Body of pancreas (tissue), 4 donors: Measurements from ENCODE around the gene SEC31B. TPM values are rescaled to one million over a fixed set of nuclear protein-coding genes. Genes with fewer than 3 reads are reported as not detected.

Source experiments
- ATAC-seq: fragments of 150-250 bp; one replicate; pipeline ENCODE4 v1.9.1; 2016
- DNase-seq, 4 donors: peaks; one replicate each; pipeline ENCODE4 v3.0.0-alpha.2; 2019
- H3K27ac ChIP-seq, 4 donors: fragments of 200-600 bp; sonication (generic); 1 replicate in 3 of 4; 2 replicates in 1 of 4; pipeline versions ENCODE4 v1.5.1 to v1.6.1; 2016 to 2019; ENCODE audit warnings: mild to moderate bottlenecking in 1 of 4, mixed read lengths in 1 of 4, moderate library complexity in 1 of 4
- H3K27me3 ChIP-seq, 2 donors: fragments of 200-600 bp; sonication (generic); one replicate each; pipeline ENCODE4 v1.6.0; 2016; ENCODE audit warnings: mild to moderate bottlenecking in 1 of 2
- H3K36me3 ChIP-seq, 2 donors: fragments of 200-600 bp; sonication (generic); replicated peaks in 1 of 2; 2 replicates each; pipeline ENCODE4 v1.5.1; 2016; ENCODE audit warnings: low read depth in 2 of 2; ENCODE audit not compliant: insufficient read depth in 1 of 2
- H3K4me1 ChIP-seq: fragments of 200-600 bp; sonication (generic); one replicate; pipeline ENCODE4 v1.6.0; 2016
- H3K4me3 ChIP-seq, 2 donors: fragments of 200-600 bp; sonication (generic); 1 replicate in 1 of 2; 2 replicates in 1 of 2; pipeline ENCODE4 v1.5.1; 2016 to 2019
- H3K9me3 ChIP-seq, 3 donors: fragments of 200-600 bp; sonication (generic); 1 replicate in 2 of 3; 2 replicates in 1 of 3; pipeline ENCODE4 v1.5.1; 2016
- CTCF ChIP-seq, 7 experiments: fragments of 450-650 bp in 4 of 7; fragments of 200-600 bp in 3 of 7; sonication (generic) in 3 of 7; IDR thresholded peaks; one replicate each; pipeline ENCODE4 v1.5.1; 2016 to 2019; ENCODE audit warnings: antibody characterized with exemption in 7 of 7
- POLR2A ChIP-seq, 3 donors: fragments of 450-650 bp; IDR thresholded peaks; one replicate each; pipeline ENCODE4 v1.6.1; 2016; ENCODE audit warnings: antibody characterized with exemption in 3 of 3, mild to moderate bottlenecking in 2 of 3
- WGBS, 2 donors: methylation state at CpG; one replicate each; pipeline ENCODE4 v1.1.5; 2017; 5-methylcytosine and 5-hydroxymethylcytosine counted together
- intact Hi-C: fragments of 100-400 bp; cut with DNase I; formaldehyde crosslinking; loops from one replicate; pipeline ENCODE4 v1.15.1; 2023
- total RNA-seq, 2 donors: library from RNA; depleted of rRNA; stranded (reverse); fragments of >200 nt; gene quantifications; one replicate each; pipeline ENCODE4 v1.1.0, GENCODE V29; 2016

Gene SEC31B
- total RNA-seq, 2 donors from 2014 or later = 4.3 to 6.5 TPM

GRCh38 chr10:100498059-100498458 lies 21.6 kb downstream of the SEC31B start:
- Histone ChIP-seq H3K4me3 (no peak overlapping the region), H3K27me3 (no peaks in the 10 kb centered on the region), H3K36me3 (peaks cover 0 to 1% of the 10 kb centered on the region in 2 donors), H3K4me1 (no peaks in the 10 kb centered on the region), H3K27ac (no peak overlapping the region), H3K9me3 (no peaks in the 10 kb centered on the region)
- WGBS, 2 donors = 94 to 97% methylated on average over 4 of the region's 4 CpGs
- intact Hi-C loops = no loop called here
- DNase-seq (no peak), ATAC-seq (no peak)
- no peak for TF ChIP-seq POLR2A (IDR thresholded peaks at IDR 0.05)
- TF ChIP-seq CTCF (IDR thresholded peaks at IDR 0.05) = no peak

GRCh38 chr10:100496567-100496966 lies 23.1 kb downstream of the SEC31B start:
- ATAC-seq = no peak
- peaks cover 0 to 1% of the 10 kb centered on the region in 2 donors for H3K36me3 ChIP-seq
- no peaks in the 10 kb centered on the region for H3K9me3 ChIP-seq
- no peak overlapping the region for H3K27ac ChIP-seq
- no peak for DNase-seq
- H3K27me3 ChIP-seq = no peaks in the 10 kb centered on the region
- intact Hi-C loops = no loop called here
- no peaks in the 10 kb centered on the region for H3K4me1 ChIP-seq
- no peak overlapping the region for H3K4me3 ChIP-seq
- WGBS, 2 donors = 84 to 85% methylated on average over 2 of the region's 2 CpGs
- no peak for TF ChIP-seq POLR2A (IDR thresholded peaks at IDR 0.05)
- no peak for TF ChIP-seq CTCF (IDR thresholded peaks at IDR 0.05)

GRCh38 chr10:100490531-100490930 lies 29.1 kb downstream of the SEC31B start:
- Histone ChIP-seq H3K36me3 (no peaks in the 10 kb centered on the region), H3K4me3 (no peak overlapping the region), H3K9me3 (no peaks in the 10 kb centered on the region), H3K27ac (no peak overlapping the region), H3K4me1 (no peaks in the 10 kb centered on the region), H3K27me3 (no peaks in the 10 kb centered on the region)
- intact Hi-C loops = no loop called here
- DNase-seq (no peak), ATAC-seq (no peak)
- WGBS, 2 donors = 69 to 79% methylated on average over 2 of the region's 2 CpGs
- TF ChIP-seq CTCF (IDR thresholded peaks at IDR 0.05) (no peak), POLR2A (IDR thresholded peaks at IDR 0.05) (no peak)

GRCh38 chr10:100489396-100489795 lies 30.3 kb downstream of the SEC31B start:
- H3K27ac ChIP-seq = no peak overlapping the region
- H3K9me3 ChIP-seq = no peaks in the 10 kb centered on the region
- TF ChIP-seq POLR2A (IDR thresholded peaks at IDR 0.05) (no peak), CTCF (IDR thresholded peaks at IDR 0.05) (no peak)
- no peak overlapping the region for H3K4me3 ChIP-seq
- WGBS, 2 donors = 84 to 88% methylated on average over 5 of the region's 5 CpGs
- no peaks in the 10 kb centered on the region for H3K27me3 ChIP-seq
- no peaks in the 10 kb centered on the region for H3K4me1 ChIP-seq
- ATAC-seq (no peak), DNase-seq (no peak)
- intact Hi-C loops = no loop called here
- no peaks in the 10 kb centered on the region for H3K36me3 ChIP-seq

- no peak overlapping the region for H3K27ac ChIP-seq
- peaks cover 8% of the 10 kb centered on the region for H3K4me1 ChIP-seq
- no peak for ATAC-seq
- 84 to 88% methylated on average over 6 of the region's 6 CpGs for WGBS, 2 donors
- H3K4me3 ChIP-seq = no peak overlapping the region
- no peaks in the 10 kb centered on the region for H3K27me3 ChIP-seq
- DNase-seq = no peak
- intact Hi-C loops = no loop called here
- no peaks in the 10 kb centered on the region for H3K9me3 ChIP-seq
- no peaks in the 10 kb centered on the region for H3K36me3 ChIP-seq
- TF ChIP-seq CTCF (IDR thresholded peaks at IDR 0.05) = no peak
Observed at GRCh38 chr10:100487529-100487928, 32.1 kb downstream of the SEC31B start.
